GM12892 (cell line): ENCODE results near the gene PPIF.

ENCODE experiments used
- POLR2A ChIP-seq: IDR thresholded peaks from 2 replicates; pipeline ENCODE4 v1.6.1; 2011; ENCODE audit warnings: low read depth, low read length, control low read depth
- POLR2AphosphoS5 ChIP-seq: IDR thresholded peaks from 2 replicates; pipeline ENCODE4 v1.6.1; 2011; ENCODE audit warnings: low read depth, low read length, control low read depth
- TAF1 ChIP-seq: IDR thresholded peaks from 2 replicates; pipeline ENCODE4 v1.6.1; 2011; ENCODE audit warnings: low read depth, mild to moderate bottlenecking, control low read depth, low read length, borderline replicate concordance

DNA sequence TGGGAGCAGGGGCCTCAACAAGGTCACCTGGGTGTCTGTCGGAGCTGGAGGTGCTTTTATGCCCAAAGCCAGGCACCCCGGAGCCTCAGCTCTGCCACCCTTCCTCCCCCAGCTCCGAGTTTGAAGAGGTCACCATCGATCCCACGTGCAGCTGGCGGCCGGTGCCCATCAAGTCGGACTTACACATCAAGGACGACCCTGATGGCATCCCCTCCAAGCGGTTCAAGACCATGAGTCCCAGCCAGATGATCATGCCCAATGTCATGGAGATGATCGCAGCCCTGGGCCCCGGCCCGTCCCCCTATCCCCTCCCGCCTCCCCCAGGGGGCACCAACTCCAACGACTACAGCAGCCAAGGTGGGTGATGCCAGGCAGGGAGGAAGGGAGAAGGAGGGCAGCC, 41.3 kb upstream of the PPIF start:
- TF ChIP-seq POLR2AphosphoS5: no peak
- no peak for TF ChIP-seq POLR2A
- no peak for TF ChIP-seq TAF1
